Measurements from ENCODE around the gene ROR1.

Gene ROR1

GRCh38 chr1:63870152-63870551 is 96.3 kb downstream of the ROR1 start:
- H3K4me3 ChIP-seq = no peak overlapping the region
- no peak overlapping the region for H3K27ac ChIP-seq

GRCh38 chr1:63871463-63871862 is 97.6 kb downstream of the ROR1 start:
- H3K27ac ChIP-seq = no peak overlapping the region
- H3K4me3 ChIP-seq = no peak overlapping the region

GRCh38 chr1:63873751-63874150 is 99.9 kb downstream of the ROR1 start:
- no peak overlapping the region for H3K4me3 ChIP-seq
- no peak overlapping the region for H3K27ac ChIP-seq

DNA sequence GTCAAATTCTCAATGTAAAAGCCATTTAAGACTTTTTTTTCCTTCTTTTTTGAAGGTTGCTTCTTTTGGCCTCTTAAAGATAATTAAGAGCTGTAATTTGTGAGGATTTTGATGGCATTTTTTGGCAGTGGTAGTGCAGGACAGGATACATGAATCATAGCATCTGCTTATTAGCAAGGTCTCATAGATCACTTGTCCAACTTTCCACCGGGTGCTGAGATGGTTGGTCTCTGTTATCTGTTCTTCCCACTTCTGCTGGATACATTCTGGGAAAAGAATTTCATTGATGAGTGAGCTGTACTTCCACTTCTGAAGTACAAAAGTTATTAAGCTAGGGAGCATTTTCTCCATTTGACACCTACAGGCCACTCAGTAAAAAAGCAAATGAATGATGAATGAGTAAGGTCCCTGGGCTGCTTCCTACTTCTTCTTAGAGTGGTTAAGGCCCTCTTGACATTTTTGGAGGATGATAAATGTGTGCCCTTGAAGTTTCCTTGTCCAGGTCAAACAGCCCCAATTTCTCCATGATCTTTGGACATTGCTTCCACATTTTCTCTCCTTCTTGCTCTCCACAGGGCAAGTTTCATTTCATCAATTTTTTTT is 100.6 kb downstream of the ROR1 start:
- Histone ChIP-seq H3K27ac (no peak overlapping the region), H3K4me3 (no peak overlapping the region)

DNA sequence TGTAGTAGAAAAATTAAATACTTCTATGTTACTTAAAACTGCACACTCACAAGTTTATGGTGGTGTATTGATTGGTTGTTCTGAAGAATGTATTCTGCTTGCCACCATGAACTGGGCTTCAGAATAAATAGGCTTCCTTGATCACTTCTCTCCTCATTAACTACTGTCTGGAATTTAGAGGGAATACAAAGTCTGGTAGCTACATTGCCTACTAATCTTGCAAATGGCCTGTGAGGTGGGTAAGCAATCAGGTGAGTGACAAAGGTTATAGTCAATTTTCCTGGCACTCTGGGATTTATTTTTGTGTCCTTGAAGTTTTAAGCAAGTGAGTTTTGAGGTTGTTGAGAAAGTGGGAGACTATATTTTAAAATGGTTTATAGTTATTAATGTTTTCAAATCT is 101.8 kb downstream of the ROR1 start:
- Histone ChIP-seq H3K4me3 (no peak overlapping the region), H3K27ac (peak overlapping the region in 1 of 21 experiments; percentile 47)

GRCh38 chr1:63877021-63877767 is 103.4 kb downstream of the ROR1 start:
- peak overlapping the region in 2 of 21 experiments; percentile 47 to 58 for H3K27ac ChIP-seq

DNA sequence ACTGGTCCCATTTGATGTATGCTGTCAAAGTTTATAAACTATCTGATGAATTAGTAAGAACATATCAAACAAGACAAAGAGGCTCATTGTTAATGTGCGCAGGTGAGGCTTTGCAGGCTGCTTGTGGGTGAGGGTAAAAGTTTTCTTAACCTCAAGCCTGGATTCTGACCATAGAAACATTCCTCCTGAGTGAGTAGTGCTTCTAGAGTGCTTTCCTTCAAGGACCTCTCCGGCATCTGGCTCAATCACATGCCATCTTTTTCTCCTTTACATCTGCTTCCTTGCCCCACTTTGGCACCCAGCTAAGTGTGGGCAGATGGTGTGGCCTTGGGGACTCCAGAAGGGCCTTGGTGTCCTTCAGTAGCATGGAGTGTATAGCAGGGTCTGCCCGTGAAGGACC is 104.0 kb downstream of the ROR1 start:
- H3K4me3 ChIP-seq = no peak overlapping the region
- peak overlapping the region in 1 of 21 experiments; percentile 47 for H3K27ac ChIP-seq

More at GRCh38 chr1:63877021-63877767, 103.4 kb downstream of the ROR1 start:
- H3K4me3 ChIP-seq = no peak overlapping the region

GRCh38 chr1:63878932-63879331 is 105.1 kb downstream of the ROR1 start:
- no peak overlapping the region for H3K4me3 ChIP-seq
- no peak overlapping the region for H3K27ac ChIP-seq

GRCh38 chr1:63880958-63881576 is 107.2 kb downstream of the ROR1 start:
- no peak overlapping the region for H3K4me3 ChIP-seq
- no peak overlapping the region for H3K27ac ChIP-seq

- Histone ChIP-seq H3K4me3 (no peak overlapping the region), H3K27ac (peak overlapping the region in 2 of 21 experiments; percentile 9 to 18)
These were observed 108.4 kb downstream of the ROR1 start for GRCh38 chr1:63882048-63882704.

DNA sequence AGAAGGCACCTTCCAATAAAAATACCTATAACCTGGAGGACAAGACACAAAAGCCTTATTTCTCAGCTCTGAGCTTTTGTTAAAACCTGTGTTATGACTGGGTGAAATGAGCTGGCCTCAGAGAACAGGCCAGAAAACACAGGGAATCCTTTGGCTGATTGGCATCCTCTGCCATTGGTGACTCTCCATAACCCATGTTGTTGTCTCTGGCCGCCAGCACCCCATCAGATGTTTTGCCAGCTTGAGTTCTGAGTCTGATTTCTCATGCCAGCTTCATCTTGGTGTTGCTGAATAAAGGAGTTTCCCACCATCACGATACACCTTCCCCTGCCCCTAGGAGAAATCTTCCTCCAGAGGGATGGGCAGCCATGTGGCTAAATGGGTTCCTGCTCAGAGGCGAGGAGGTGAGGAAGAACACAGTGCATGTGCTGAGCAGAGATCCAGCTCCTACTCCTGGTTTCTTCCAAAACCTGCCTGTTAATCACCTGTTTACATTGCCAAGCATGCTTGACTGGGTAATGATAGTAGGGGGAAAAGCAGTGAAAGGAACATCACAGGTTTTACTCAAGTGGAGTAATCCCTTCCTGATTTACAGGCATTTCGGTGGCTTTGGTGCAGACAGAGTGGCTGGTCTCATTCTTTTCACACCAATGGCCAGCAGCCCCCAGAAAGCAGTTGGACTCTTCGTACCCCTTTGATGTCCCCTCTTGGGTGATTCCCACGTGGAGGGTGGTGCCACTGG is 109.8 kb downstream of the ROR1 start:
- H3K27ac ChIP-seq = peak overlapping the region in 2 of 21 experiments; percentile 21 to 22
- no peak overlapping the region for H3K4me3 ChIP-seq

GRCh38 chr1:63884486-63884885 is 110.7 kb downstream of the ROR1 start:
- H3K4me3 ChIP-seq = no peak overlapping the region
- peak overlapping the region in 1 of 21 experiments; percentile 46 for H3K27ac ChIP-seq

DNA sequence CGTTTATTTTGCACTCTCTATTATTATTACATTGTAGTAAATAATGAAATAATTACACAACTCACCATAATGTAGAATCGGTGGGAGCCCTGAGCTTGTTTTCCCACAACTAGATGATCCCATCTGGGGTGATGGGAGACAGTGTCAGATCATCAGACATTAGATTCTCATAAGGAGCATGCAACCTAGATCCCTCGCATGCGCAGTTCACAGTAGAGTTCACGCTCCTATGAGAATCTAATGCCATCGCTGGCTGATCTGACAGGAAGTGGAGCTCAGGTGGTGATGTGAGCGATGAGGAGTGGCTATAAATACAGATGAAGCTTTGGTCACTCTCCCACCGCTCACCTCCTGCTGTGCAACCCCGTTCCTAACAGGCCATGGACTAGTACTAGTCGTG is 112.1 kb downstream of the ROR1 start:
- Histone ChIP-seq H3K4me3 (no peak overlapping the region), H3K27ac (no peak overlapping the region)

- Histone ChIP-seq H3K27ac (no peak overlapping the region), H3K4me3 (no peak overlapping the region)
These were observed 112.5 kb downstream of the ROR1 start for GRCh38 chr1:63886340-63886739.

DNA sequence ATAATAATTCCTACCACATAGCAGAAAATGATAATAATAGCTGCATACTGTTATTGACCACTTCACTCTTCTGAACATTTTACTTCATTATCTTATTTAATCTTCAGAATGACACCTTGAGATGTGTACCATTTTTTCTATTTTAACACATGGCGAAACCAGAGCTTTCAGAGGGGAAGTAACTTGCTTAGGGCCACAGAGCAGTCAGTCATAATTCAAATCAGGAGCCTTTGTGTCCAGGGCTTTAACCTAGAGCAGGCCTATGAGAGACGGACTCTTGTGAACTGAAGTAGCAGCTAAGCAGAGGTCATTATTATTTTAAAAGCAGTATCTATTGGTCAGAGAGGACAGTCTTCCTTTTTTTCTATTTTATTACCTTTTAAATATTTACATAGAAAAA is 114.0 kb downstream of the ROR1 start:
- Histone ChIP-seq H3K27ac (no peak overlapping the region), H3K4me3 (no peak overlapping the region)

GRCh38 chr1:63888984-63889383 is 115.2 kb downstream of the ROR1 start:
- Histone ChIP-seq H3K4me3 (no peak overlapping the region), H3K27ac (no peak overlapping the region)

DNA sequence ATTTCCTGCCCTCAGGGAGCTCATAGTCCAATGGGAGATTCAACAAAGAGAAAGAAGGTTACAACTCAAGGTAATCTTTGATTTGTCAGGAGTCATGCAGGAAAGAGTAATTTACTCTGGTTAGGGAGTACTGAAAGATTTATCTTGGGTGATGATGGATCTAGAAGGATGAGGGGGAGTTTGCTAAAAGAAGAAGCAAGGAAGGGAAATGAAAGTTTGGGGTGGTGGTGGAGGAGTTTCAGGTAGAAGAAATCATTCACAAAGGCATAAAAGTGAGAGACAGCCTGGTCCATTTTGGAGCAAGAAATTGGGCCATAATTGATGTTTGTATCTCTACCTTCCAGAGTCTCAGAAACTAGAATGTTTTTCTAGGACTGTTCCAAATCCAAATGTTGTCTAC is 116.7 kb downstream of the ROR1 start:
- Histone ChIP-seq H3K27ac (no peak overlapping the region), H3K4me3 (no peak overlapping the region)

DNA sequence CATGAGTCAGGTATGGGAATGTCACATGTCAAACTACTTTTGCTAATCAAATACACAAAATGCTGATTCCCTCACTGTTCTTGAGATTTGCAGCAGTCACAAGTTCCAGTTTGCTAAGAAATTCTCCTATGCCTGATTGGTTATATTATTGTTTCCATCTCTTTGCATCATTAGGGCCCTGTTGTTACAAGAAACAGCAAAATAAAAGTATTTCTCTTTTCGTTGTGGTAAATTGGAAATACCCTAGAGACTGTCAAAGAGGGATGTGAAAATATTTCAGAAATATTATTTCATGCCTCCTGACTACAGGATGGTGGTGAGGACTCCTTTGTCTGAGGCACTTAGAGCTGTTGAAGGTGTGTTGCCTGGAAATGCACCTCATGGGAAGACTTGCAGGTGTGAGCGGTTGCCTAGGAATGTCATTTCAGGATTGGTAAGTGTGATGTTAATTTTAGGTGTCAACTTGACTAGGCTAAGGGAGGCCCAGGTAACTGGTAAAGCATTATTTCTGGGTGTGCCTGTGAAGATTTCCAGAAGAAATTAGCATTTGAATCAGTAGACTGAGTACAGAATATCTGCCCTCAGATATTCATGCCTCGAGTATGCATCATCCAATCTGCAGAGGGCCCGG is 117.4 kb downstream of the ROR1 start:
- H3K4me3 ChIP-seq = no peak overlapping the region

GRCh38 chr1:63892632-63893395 is 119.0 kb downstream of the ROR1 start:
- Histone ChIP-seq H3K4me3 (no peak overlapping the region), H3K27ac (peak overlapping the region in 8 of 21 experiments; percentile 9 to 58 (median 40))

More for the DNA sequence above, 117.4 kb downstream of the ROR1 start:
- H3K27ac ChIP-seq = no peak overlapping the region

Data from skin epidermis (tissue), 12 donors.